GM19397 (cell line): ENCODE measurements around the gene SMOC2.
"Not testable (repeated sequence)": the region's sequence is repeated elsewhere in the genome, so short reads cannot be mapped to it uniquely, and the experiment has no call there.

Source experiments
- ATAC-seq: cut with Tn5 transposase; IDR thresholded peaks from one replicate; pipeline ENCODE4 v1.9.1; 2021; ENCODE audit warnings: mild to moderate bottlenecking, moderate library complexity; ENCODE audit not compliant: unreplicated experiment

Gene SMOC2

DNA sequence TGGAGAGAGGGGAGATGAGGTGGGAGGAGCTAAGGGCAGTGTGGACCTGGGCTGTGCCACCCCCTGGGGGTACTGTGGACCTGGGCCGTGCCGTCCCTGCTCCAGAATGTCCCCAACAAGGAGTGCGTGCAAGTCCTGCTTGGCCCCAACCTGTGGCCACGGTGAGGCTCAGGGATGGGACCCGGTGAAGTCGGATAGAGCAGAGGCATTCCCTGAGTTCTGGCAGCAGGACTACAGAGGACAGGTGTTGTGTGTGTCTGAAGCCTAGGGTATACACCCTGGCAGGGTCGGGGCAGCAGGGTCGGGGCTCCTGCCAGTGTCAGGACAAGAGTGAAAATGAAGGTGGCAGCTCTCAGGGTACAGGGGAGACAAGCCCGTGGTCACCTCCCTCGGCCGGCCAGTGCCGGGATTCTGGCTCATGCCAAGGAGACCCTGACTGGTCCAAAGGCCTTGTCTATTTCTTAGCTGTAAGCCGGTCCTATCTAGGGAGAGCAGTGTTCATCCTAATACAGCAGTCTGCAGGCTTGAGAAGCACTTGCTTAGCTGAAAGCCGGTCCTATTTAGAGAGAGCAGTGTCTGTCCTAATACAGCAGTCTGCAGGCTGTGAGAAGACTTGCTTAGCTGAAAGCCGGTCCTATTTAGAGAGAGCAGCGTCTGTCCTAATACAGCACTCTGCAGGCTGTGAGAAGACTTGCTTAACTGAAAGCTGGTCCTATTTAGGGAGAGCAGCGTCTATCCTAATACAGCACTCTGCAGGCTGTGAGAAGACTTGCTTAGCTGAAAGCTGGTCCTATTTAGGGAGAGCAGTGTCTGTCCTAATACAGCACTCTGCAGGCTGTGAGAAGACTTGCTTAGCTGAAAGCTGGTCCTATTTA lies 95.9 kb downstream of the SMOC2 start:
- ATAC-seq, result no peak

DNA sequence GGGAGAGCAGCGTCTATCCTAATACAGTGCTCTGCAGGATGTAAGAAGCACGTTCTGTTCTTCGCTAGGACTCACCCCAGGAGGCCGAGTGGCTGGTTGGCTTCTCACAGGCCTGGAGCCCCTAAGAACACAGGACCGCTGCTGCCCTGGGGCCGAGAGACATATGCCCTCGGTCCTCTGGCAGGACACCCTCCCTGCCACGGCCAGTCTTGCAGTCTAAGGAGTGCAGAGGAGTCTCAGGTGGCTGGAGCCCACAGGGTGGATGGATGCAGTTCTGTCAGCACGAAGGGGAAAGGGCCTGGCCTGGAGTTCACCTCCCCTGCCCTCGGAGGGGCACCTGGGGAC lies 96.5 kb downstream of the SMOC2 start:
- ATAC-seq, result no peak

DNA sequence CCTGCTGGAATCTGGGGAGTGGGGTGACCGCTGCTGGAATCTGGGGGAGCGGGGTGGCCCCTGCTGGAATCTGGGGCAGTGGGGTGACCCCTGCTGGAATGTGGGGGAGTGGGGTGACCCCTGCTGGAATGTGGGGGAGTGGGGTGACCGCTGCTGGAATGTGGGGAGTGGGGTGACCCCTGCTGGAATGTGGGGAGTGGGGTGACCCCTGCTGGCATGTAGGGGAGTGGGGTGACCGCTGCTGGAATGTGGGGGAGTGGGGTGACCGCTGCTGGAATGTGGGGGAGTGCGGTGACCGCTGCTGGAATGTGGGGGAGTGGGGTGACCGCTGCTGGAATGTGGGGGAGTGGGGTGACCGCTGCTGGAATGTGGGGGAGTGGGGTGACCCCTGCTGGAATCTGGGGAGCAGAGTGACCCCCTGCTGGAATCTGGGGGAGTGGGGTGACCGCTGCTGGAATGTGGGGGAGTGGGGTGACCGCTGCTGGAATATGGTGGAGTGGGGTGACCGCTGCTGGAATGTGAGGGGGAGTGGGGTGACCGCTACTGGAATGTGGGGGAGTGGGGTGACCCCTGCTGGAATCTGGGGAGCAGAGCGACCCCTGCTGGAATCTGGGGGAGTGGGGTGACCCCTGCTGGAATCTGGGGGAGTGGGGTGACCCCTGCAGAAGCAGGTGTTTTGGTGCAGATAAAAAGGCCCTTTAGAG lies 97.4 kb downstream of the SMOC2 start:
- ATAC-seq, result not testable (repeated sequence)

DNA sequence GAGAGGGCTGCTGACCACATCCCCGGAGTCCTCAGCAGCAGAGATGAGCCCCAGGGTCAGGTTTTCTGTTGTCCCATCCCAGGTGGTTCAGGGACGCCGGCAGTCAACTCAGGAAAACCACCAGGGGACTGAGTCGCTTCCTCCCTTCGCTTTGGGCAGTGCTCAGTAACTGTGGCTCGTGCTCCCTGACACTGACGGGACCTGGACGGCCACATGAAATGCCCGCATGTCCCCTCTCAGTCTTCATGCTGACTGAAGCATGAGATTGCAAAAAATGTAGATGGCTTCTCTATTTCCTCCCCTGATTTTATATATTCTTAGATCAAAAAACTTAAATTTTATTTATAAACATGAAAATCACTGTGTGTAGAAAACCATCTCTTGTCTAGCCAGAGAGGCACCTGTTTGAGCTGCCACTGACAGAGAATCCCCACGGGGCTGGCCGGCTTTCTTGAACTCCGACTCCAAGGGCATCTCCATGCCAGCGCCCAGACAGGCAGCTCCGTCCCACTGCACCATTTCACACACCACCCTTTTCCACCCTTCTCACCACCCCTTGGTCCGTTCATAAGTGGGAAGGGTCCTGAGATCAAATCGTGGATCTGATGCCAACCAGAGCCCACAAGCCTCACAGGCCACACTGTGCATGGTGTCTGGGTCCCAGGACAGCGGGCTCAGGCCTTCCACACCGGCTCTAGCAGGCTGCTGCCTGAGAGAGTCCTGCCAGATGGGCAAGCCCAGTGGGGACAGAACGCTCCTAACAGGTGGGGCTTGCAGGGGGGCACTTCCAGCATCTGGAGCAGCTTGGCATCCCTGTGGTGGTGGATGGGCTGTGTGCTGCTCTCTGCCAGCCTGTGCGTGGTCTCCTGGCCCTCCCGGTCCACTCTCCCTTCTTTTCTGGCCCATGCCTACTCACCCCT lies 98.2 kb downstream of the SMOC2 start:
- ATAC-seq, result no peak

DNA sequence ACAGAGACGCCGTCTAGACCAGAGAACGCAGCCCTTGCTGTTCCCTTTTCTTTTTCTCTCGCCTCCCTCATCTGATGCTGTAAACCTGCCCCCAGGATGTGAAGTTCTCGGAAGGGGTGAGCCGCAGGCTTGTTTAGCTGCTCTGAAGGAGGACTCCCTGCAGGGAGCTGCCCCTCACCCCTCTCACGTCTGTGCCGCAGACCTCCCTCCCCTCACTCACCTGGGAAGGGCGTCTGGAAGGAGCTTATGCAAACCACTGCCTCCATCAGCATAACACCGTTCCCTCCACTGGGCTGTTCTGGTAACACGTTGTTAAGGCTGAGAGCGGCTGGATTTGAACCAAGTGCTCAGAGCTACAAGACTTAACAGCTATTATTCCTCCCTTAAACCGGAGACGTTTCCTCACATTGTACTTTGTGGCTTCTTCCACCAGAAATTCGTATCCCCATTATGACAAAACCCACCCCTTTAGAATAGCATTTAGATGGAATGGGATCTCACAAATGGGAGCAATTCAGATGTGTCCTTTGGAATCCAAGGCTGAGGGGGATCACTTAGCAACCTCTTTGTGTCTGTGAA lies 99.8 kb downstream of the SMOC2 start:
- ATAC-seq, result no peak

DNA sequence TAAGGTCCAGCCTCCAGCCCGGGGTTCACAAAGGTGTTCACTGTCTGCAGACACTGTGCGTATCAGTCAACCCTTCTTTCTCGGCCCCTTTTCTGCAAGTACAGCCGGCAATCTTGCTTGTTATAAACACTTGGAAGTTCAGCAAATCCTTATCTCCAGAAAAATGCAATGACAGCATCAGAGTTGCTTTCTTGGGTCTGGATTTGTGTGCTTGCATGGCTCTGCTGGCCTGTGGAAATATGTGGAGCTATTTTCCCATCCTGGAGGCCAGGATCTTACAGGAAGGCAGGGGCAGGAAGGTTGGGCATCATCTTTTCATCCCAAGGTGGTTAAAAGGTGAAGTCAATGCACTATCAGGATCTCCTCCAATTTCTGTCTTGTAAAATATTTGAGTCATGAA lies 100.3 kb downstream of the SMOC2 start:
- ATAC-seq, result no peak

DNA sequence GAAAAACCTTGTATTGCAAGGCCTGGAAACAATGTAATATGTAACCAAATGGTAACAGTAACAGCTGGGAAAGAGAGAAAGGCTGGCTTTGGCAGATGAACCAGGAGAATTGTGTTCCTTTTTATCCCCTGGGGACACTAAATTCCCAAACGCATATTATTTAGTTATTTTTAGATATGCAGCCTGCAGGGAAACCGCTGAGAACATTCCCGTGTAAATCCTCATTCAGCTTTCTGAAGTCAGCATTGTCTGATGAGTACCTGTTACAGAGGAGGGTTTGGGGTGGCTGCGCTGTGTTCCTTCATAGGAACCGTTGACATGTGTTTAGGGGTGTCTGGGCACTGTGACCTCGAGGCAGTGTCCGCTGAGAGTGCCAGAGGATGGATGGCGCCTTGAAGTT lies 101.3 kb downstream of the SMOC2 start:
- ATAC-seq, result no peak

DNA sequence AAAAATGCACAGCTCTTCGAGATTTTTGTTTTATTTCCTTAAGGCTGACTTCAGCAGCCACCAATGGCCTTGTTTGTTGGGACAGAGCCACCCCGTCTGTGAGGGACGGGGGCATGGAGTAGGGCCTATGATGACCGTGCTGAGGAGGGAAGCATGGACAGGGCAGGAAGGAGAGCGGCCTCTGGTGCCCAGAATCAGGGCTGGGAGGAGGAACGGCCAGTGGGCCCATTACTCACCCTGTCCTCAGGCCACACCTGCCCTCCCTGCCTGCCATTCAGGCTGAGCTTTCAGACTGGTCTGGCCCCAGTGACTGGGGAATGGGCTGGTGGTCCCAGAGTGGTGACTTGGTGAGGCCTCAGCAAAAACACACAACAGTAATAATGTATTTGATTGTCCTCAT lies 104.4 kb downstream of the SMOC2 start:
- ATAC-seq, result no peak

DNA sequence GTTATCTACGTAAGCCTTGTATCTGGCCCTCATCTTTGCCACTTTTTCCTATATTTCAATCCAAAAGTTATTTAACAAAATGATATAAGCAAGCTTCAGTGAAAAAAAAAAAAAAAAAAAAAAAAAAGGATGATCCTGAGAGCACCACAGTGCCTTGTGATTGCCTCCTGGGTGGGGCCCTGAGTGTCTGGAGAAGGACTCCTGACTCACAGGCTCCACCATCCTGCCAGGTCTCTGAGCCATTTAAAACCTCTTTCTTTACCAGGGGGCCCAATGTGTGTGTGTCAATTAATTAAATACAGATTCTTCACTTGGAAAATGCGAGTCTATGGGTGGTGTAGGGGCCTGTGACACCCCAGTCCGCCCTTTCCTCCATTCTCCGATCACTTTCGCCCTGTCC lies 105.2 kb downstream of the SMOC2 start:
- ATAC-seq, result no peak

DNA sequence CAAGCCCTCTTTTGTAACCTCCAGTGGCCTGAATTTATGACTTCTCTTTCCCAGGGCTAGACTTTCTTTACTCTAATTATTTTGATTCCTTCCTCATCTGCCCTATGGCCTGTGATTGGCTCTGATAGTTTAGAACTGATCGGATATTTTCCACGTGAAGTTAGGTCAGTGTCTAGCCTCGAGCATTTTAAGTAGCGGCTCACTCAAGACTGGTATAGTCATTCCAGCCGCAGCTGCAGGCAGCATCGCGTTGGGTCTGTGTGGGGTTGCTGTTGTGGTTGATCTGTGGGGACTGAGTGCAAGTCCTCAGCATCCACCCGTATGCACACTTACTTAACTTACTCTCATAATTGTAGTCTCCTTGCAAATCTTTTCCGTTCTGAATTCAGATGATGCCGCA lies 105.7 kb downstream of the SMOC2 start:
- no peak for ATAC-seq

DNA sequence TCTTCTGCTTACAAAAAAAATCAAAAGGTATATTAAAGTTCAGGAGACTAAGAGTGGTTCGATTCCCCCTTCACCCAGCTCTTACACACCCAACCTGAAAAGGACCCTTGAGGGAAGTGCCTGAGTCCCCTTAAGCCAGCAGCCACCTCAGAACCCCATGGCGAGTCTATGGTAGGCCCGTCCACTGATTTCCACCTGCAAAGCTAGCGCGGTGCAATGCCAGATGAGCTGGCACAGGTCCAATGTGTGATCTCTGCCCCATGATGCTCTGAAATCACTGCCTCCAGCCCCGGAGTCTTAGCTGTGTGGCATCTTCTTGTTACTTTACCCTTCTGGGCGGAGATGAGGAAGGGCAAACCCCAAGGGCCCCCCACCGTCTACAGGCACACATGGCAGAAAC lies 109.3 kb downstream of the SMOC2 start:
- ATAC-seq, result no peak

DNA sequence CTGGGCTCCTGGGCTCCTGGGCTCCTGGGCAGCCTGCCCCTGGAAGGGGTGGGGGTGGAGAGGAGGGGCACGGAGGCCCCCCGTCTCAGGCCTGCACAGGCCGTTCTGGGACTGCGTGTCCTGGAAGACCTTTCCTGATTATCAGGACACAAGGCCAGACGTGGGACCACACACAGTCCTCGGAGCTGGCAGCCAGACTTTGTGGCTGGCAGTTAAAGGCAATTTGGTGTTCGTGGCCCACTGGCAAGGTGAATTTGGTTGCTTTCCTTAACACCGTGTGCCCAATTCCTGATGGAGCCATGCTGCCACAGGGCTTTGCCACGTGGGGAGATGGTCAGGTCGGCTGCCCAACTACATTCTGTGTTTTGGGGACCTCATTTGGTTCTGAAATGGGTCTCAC lies 113.5 kb downstream of the SMOC2 start:
- ATAC-seq, result no peak

DNA sequence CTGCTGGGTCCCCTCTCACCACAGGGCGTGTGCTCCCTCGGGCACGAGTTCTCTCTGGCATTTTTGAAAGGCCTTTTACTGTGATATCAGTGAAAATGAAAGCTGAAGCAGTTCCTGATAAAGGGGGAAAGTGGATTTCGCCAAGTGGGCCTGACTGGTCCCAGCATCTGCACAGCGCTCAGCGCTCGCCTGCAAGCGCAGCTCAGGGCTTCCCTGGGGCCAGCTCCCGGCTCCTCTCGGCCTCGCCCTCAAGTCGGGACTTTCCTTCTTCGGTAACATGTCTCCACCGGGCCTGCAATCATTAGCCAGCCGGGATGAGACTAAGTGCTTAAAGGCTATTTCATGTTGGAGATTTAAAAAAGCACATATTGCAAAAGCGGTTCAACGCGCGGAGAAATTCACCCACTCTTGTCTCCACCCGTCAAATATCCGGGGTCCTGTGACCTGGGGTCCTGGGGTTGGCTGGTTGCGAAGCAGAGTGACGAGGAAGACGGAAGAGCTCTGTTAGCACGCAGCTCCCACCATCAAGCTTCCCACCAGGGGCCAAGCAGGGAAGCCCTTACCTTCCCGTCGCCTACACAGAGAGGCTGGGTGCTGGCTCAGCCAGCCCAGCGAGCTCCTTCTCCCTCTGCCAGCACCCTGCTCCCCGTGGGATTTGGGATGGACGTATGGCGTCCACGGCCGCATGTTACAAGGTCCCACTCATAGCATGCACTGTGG lies 114.1 kb downstream of the SMOC2 start:
- ATAC-seq, result no peak

DNA sequence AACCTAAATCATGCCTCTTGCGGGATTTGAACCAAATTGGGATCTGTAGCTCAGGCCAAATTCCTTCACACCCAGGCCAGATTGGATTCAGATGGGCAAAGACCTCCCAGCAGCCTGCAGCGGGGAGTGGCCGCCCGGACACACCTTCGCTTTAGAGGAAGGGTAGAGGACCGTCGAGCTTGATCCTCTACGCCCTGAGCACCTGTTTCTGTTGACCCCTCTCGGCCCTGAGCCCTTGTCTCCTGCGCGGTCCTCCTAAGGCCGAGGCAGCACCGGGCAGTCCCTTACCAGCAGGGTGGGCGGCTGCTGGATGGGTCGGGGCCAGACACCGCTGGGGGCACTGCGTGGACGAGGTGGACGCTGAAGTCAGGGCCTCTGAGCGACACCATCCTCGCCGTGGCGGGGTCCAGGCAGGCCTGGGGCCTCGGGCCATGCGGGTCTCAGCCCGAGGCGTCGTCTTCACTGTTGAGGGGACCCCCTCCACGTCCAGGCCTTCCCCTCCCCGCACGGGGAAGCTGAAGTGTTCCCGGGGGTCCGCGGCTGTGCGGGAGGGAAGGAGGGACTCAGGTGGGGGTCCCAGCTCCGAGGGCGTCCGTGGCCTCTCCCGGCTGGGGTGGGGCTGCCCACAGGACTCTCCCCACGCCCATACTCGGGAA lies 114.8 kb downstream of the SMOC2 start:
- ATAC-seq, result no peak

DNA sequence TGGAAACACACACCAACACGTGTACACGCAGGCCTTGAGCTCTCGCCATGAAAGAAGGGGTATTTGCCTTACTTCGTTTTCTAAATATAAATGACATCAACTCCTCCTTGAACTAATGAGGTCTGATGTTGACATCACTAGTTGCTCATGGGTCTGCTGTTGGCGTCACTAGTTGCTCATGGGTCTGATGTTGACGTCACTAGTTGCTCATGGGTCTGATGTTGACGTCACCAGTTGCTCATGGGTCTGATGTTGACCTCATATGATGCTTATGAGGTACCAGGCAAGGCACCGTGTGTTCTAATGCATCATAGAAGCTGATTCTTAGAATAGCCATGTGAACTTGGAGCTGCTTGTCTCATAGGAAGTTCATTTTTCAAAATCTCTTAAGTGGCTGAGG lies 116.5 kb downstream of the SMOC2 start:
- ATAC-seq, result no peak

DNA sequence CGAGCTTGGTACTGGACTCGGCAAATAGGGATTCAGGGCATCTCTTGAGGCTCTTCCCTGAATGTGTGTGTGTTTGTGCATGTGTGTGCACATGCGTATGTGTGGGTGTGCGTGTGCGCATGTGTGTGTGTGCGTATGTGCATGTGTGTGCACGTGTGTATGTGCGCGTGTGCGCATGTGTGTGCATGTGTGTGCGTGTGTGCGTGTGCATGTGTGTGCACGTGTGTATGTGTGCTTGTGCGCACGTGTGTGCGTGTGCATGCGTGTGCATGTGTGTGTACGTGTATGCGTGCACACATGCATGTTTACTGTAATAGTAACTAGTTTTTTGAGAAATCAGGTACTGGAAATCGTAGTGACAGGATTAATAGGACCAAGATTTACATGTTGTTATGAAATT lies 117.7 kb downstream of the SMOC2 start:
- no peak for ATAC-seq

DNA sequence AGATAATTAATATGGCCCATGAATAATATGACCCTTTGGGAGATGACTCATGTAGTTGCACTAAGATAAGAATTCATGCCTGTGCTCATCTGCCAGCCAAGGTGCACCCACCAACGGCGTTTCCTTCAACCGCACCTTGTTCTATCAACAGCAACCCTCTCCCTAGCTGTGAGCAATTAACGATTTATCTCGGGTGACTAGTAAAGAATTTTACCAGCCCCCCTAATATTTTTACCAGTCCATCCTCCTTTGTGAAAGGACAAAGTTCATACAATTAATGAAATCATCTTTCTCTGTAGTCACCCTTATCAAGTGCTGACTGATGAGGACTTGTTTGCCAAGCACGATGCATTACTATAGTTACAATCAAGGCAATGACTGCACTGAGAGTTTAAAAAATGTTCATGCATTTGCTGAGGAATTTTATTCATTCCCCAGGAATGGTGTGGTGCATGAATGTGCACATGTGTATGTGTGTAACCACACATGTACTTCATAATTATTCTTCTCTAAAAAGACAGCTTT lies 118.7 kb downstream of the SMOC2 start:
- ATAC-seq, result no peak

DNA sequence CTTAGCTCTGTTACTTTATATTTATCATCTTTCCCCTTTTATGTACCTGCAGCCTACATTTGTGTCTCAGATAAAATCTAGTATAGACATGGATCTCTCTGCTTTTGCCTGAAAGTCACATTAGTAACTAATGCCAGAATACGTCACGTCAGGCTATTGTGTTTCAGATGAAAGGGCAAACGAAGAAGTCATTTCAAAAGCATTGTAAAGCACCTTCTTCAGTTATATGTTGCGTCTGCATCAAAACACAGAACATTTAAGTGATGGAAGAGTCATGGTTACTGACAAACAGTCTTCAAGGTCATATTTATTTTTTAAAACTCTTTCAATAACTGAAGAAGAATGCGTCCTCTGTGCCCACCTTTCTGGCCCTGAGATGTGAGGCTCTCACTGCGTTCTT lies 119.1 kb downstream of the SMOC2 start:
- ATAC-seq, result no peak

DNA sequence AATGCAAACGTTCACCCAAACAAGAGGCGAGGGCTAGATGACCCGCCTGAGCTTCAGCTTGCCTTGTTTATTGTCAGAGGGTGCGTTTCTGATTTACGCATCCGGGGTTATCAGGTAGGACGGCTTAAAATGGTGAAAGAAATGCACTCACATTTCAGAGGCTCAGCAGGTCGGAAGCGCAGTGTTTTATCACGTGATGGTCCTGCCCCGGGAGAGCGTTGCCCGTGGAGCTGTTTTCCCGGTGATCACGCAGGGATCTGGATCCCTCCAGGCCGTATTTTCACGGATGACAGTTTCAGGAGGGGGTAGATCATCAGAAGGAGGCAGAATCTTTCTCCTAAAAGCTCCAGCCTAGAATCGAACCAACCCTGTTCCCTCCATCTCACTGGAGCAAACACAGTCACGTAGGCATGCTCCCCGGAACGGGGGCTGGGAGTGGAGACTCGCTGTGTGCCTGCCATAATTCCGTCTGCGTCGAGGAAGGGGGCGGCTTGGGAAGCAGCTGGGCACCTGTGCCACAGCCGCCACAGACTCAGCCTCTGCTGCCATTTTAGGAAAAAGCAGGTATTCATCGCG lies 121.7 kb downstream of the SMOC2 start:
- no peak for ATAC-seq
